Measurements from ENCODE around the gene SKAP1. TPM values are rescaled to one million over a fixed set of nuclear protein-coding genes. Genes with fewer than 3 reads are reported as not detected.

SKAP1 gene
- total and polyA plus RNA-seq, 2 of the 13 experiments (the other 11 are each of a cell fraction or from before 2014, with no cell fraction given) = 0.21 TPM; not detected in 1

- Histone ChIP-seq H3K79me2 (ENCODE audit: insufficient read depth, low read length) (no peaks in the 10 kb centered on the region), H3K36me3 (replicated peaks in 1 of 2; ENCODE audit: control insufficient read depth in 1 of 2, insufficient read depth in 2 of 2, low read length in 2 of 2) (no peaks in the 10 kb centered on the region), H3K4me2 (ENCODE audit: low read depth, low read length) (no peak overlapping the region), H3K9ac (ENCODE audit: insufficient read depth, low read depth, low read length) (no peak overlapping the region), H3K4me1 (ENCODE audit: insufficient read depth, low read length) (peaks cover 11% of the 10 kb centered on the region), H4K20me1 (ENCODE audit: insufficient read depth, low read length) (no peaks in the 10 kb centered on the region), H3K4me3 (replicated peaks in 1 of 3; ENCODE audit: insufficient read depth in 1 of 3, low read depth in 2 of 3, low read length in 3 of 3) (no peak overlapping the region), H3K9me3 (ENCODE audit: low read length) (no peaks in the 10 kb centered on the region), H2AFZ (ENCODE audit: low read length) (no peak overlapping the region), H3K27ac (ENCODE audit: extremely low read length, insufficient read depth, low read length) (no peak overlapping the region), H3K27me3 (ENCODE audit: control insufficient read depth in 1 of 2, insufficient read depth in 2 of 2, low read length in 2 of 2) (peaks cover 0 to 7% of the 10 kb centered on the region in 2 experiments; a peak in 2 of 5 replicates)
- in situ Hi-C loops (cut with HindIII; ENCODE audit: extremely low pct_ligation_motif_present, low pct_unique_long_range_greater_than_20kb) (loop anchor here (5.0 kb wide), 1 partner anchor 445 kb away; no protein-coding TSS in a partner anchor), intact Hi-C loops (cut with micrococcal nuclease; ENCODE audit: unreplicated experiment) (loop anchor here (2.0 to 10.0 kb wide), 2 partner anchors 183 to 461 kb away; no protein-coding TSS in a partner anchor)
- no peak for DNase-seq (ENCODE audit: low spot score)
- WGBS (ENCODE audit: low lambda C conversion rate) = 53% methylated on average over 4 of the region's 4 CpGs
- BruUV-seq (replicated peaks) = no TSS peak
- ATAC-seq = no peak
- CTCF ChIA-PET (ENCODE audit: low intra/inter-chr PET ratio, low total read pairs) = no interaction called here
- POLR2A ChIA-PET = no interaction called here
- no peak for FAIRE-seq
- TF ChIP-seq NR2F6 (IDR thresholded peaks at IDR 0.05) (no peak), NR2F6 (CRISPR knock-in tag; IDR thresholded peaks at IDR 0.05) (no peak), ZNF775 (CRISPR knock-in tag; IDR thresholded peaks at IDR 0.05; ENCODE audit: borderline replicate concordance) (no peak), NCOA1 (CRISPR knock-in tag; IDR thresholded peaks at IDR 0.05) (no peak), U2AF1 (optimal IDR thresholded peaks at IDR 0.05; ENCODE audit: low read depth, low read length) (no peak), ARNT2 (CRISPR knock-in tag; IDR thresholded peaks at IDR 0.05; ENCODE audit: low read depth) (no peak), GTF3A (CRISPR knock-in tag; conservative IDR thresholded peaks at IDR 0.05) (no peak), PHB2 (IDR thresholded peaks at IDR 0.05; ENCODE audit: partially characterized antibody) (no peak), ZNF230 (CRISPR knock-in tag; IDR thresholded peaks at IDR 0.05) (no peak), ZNF800 (CRISPR knock-in tag; IDR thresholded peaks at IDR 0.05) (no peak), XRCC5 (optimal IDR thresholded peaks at IDR 0.05; ENCODE audit: low read length) (no peak), NFE2 (CRISPR knock-in tag; IDR thresholded peaks at IDR 0.05) (no peak), NKX3-1 (CRISPR knock-in tag; IDR thresholded peaks at IDR 0.05) (no peak), FOXJ3 (CRISPR knock-in tag; IDR thresholded peaks at IDR 0.05; ENCODE audit: borderline replicate concordance) (no peak), ZNF746 (CRISPR knock-in tag; IDR thresholded peaks at IDR 0.05) (no peak), KAT7 (CRISPR knock-in tag; IDR thresholded peaks at IDR 0.05; ENCODE audit: borderline replicate concordance) (no peak), ZNF280D (CRISPR knock-in tag; IDR thresholded peaks at IDR 0.05) (no peak), HNF1B (CRISPR knock-in tag; IDR thresholded peaks at IDR 0.05) (no peak)
Measured at GRCh38 chr17:48152289-48152688, 277.7 kb downstream of the SKAP1 start.

All from HepG2 (cell line).